H1 (cell line): ENCODE measurements around the gene MAPK1. TPM values are rescaled to one million over a fixed set of nuclear protein-coding genes. Genes with fewer than 3 reads are reported as not detected.

Experiments
- CBX5 ChIP-seq: fragments of 300-800, 300-1000 bp; sonication (generic); IDR thresholded peaks from 2 replicates; pipeline ENCODE4 v1.7.1; 2016; ENCODE audit warnings: antibody characterized with exemption, low read length, low read depth
- HDAC2 ChIP-seq, 2 experiments: fragments of 300-600 bp in 1 of 2; sonication (generic) in 1 of 2; IDR thresholded peaks; 2 replicates each; pipeline ENCODE4 v1.6.1; 2011 to 2012; ENCODE audit warnings: low read depth in 2 of 2, low read length in 2 of 2, mild to moderate bottlenecking in 2 of 2, moderate library complexity in 2 of 2, borderline replicate concordance in 1 of 2, inconsistent platforms in 1 of 2
- JUN ChIP-seq: IDR thresholded peaks from 2 replicates; pipeline ENCODE4 v1.6.1; 2011; ENCODE audit warnings: low read depth, mild to moderate bottlenecking, improper control_type of control experiment, low read length
- POU5F1 ChIP-seq: IDR thresholded peaks from 2 replicates; pipeline ENCODE4 v1.6.1; 2011; ENCODE audit warnings: low read depth, mild to moderate bottlenecking, low read length, moderate library complexity
- TAF1 ChIP-seq: IDR thresholded peaks from 2 replicates; pipeline ENCODE4 v1.6.1; 2011; ENCODE audit warnings: mild to moderate bottlenecking, low read depth, low read length
- polyA plus RNA-seq, 7 experiments: library from polyadenylated mRNA; depleted of rRNA in 3 of 7; stranded (reverse) in 5 of 7; unstranded in 2 of 7; fragments of >200 nt in 5 of 7; fragments of 200-250 nt in 2 of 7; gene quantifications; 1 replicate in 5 of 7; 2 replicates in 1 of 7; 4 replicates in 1 of 7; pipeline versions ENCODE4 v1.2.1 to v1.2.3, GENCODE V29; 2011 to 2013; ENCODE audit warnings: missing spikeins in 2 of 7, mixed read lengths in 2 of 7
- total RNA-seq: library from RNA; stranded (reverse); fragmentation: NEBNext Ultra II Directional; extraction: Animal tissue kit (Norgen Biotek cat#: 25700); gene quantifications from 2 replicates; pipeline ENCODE4 v1.2.1, GENCODE V29; 2021

Gene MAPK1
- total and polyA plus RNA-seq, 2 of the 8 experiments (the other 6 are each of a cell fraction or from before 2014, with no cell fraction given): 28.1 to 101 TPM

DNA sequence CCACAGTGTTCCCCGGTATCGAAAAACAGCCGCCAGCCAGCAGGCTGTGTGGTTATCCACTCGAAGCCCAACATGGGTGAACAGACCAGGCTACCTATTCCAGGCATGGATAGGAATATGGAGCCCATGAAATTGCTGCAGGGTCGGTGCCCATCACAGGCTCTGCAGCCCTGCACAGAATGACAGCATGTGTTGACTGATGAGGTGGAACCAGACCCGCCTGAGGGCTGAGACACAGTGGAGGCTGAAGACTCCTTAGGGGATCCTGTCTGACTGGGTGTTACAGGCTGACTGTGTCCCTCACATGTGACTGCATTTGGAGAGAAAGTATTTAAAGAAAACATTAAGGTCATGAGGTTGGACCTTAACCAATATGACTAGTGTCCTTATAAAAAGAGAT lies 125.7 kb downstream of the MAPK1 start (continued):
- TF ChIP-seq JUN (no peak), TAF1 (no peak), POU5F1 (no peak), HDAC2 (IDR thresholded peaks at IDR 0.05; ENCODE audit: borderline replicate concordance in 1 of 2, low read depth in 2 of 2, low read length in 2 of 2) (no peak), CBX5 (no peak)
